Endothelial cell of hepatic sinusoid (primary cell): ENCODE data around the gene TSPAN9.

Experiments used
- in situ Hi-C: cut with HindIII; loops from 2 replicates; pipeline ENCODE4 v1.10.0; 2017; ENCODE audit warnings: low sequenced_read_pairs

TSPAN9 gene

GRCh38 chr12:3119756-3120601 lies 42.8 kb downstream of the TSPAN9 start:
- in situ Hi-C loops: no loop called here

- in situ Hi-C loops: no loop called here
Measured at GRCh38 chr12:3120701-3121100, 43.5 kb downstream of the TSPAN9 start.

- in situ Hi-C loops: no loop called here
Measured at GRCh38 chr12:3122841-3123678, 45.9 kb downstream of the TSPAN9 start.

DNA sequence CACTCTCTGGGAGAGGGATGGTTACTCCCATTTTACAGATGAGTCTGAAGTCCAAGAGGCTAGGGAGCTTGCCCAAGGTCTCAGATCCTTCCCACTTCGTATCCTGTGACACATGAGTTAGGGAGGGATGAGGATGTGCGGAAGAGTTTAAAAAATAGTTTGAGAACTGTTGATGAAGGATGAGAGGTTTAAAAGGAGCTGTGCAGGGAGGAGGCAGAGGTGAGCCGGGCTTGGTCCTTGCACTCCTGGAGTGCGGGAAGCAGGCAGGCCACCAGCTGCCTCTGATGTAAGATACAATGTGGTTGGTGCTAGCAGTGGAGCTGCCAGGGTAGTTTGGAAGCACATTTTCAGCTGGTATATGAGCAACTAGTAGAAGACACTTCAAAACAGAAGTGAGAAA lies 46.5 kb downstream of the TSPAN9 start:
- in situ Hi-C loops: no loop called here

- in situ Hi-C loops: no loop called here
Measured at GRCh38 chr12:3124917-3125316, 47.7 kb downstream of the TSPAN9 start.

DNA sequence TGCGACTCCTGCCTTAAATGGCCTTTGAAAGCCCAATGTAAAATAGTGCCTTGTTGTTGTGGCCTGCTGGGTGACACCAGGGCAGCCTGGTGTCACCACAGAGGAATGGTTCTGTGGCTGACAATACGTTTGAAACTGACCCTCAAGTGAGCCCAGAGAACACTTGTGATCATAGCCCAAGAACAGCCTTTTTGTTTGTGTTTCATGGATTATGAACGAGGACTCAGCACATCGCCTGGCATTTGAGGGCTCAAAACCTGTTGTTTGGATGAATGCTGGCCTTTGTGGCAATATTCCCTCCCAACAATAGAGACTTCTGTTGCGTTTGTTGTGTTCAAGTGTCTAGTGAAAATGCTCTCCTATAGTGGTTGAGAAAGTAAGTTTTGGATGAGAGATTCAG lies 48.5 kb downstream of the TSPAN9 start:
- in situ Hi-C loops: no loop called here

GRCh38 chr12:3127832-3128231 lies 50.7 kb downstream of the TSPAN9 start:
- in situ Hi-C loops: no loop called here

DNA sequence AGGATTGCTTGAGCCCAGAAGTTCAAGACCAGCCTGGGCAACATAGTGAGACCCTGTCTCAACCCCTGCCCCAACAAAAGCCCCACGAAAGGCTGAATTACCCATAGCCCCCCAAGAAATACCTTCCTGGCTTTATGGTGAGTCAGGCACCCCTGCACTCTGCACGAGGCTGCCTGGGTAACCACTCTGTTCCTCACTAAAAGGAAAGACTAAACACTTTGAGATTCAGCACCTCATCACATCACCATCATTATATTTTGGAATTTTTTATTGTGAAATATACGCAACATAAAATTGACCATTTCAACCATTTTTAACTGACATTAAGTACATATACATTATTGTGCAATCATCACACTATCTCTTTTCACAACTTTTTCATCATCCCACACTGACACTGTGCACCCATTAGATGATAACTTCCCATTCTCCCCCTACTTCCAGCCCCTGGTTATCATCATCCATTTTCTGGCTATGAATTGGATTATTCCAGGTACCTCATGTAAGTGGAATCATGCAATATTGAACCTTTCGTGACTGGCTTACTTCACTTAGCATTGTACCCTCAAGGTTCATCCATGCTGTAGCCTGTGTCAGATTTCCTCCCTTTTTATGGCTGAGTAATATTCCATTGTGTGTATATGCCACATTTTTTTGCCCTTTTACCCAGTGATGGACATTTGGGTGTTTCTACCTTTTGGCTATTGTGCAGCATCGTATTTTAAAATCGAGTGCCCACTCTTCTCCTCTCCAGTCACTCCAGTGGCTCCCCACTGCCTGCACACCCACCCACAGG lies 51.5 kb downstream of the TSPAN9 start:
- in situ Hi-C loops: no loop called here

- in situ Hi-C loops: loop anchor here (5.0 kb wide), 3 partner anchors 38 to 148 kb away; partner anchors contain the start of gene TSPAN9
Measured at GRCh38 chr12:3129301-3130056, 52.3 kb downstream of the TSPAN9 start.

- in situ Hi-C loops: loop anchor here (5.0 kb wide), 3 partner anchors 37 to 147 kb away; partner anchors contain the start of gene TSPAN9
Measured at GRCh38 chr12:3130057-3130830, 53.1 kb downstream of the TSPAN9 start.

GRCh38 chr12:3131129-3131528 lies 54.0 kb downstream of the TSPAN9 start:
- in situ Hi-C loops: loop anchor here (5.0 kb wide), 3 partner anchors 36 to 146 kb away; partner anchors contain the start of gene TSPAN9

DNA sequence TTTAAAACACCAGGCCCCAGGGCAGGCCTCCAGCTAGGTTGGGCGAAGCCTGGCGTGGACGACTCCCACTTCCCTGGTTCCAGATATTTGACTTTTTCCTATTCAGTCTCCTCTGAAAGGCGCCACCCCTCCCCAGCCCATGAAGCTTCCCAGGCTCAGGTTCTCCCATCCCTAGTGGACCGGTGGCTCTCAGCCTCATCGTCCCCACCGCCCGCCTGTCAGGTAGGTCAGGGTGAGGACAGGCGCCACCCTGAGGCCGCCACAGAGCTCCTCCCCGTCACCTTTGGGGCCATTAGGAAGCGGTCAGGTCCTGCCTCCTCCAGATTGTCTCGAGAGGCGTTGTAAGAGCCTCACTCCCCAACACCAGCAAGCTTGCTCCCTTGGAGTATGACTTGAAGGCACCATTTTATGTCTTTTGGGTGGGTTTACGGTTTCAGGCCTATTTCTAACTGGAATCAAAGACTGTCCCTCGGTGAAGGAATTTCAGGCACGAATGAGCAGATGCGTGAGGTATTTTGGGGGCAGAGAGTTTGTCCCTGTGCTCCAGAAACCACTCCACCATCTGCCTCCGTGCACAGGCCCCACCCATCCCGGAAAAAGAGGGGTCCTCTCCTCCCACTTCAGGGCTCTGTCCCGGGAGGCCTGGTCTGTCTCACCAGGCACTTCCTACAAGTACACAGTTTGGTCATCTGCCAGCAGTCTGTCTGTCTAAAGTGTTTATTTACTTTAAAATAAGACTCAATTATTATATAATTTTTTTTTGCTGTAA lies 55.6 kb downstream of the TSPAN9 start:
- in situ Hi-C loops: loop anchor here (5.0 kb wide), 3 partner anchors 34 to 144 kb away; partner anchors contain the start of gene TSPAN9

DNA sequence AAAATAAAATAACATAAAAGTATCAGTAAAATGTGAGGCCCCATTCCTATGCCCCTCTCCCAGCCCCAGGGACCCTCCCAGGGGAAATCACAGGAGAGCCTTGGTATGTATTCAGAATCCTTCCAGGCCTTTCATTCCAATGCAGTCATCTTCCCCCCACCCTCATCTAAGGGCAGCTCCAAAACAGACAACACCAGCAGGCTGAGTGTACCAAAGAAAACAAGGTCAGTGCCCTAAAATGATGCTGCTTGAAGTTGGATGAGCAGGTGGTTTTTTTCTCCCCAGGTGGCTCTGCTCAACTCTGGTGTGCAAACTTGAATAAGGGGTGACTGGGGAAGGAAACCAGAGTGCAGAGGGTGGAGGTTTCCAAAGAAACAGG lies 56.2 kb downstream of the TSPAN9 start:
- in situ Hi-C loops: loop anchor here (5.0 kb wide), 3 partner anchors 34 to 144 kb away; partner anchors contain the start of gene TSPAN9

- in situ Hi-C loops: loop anchor here (5.0 kb wide), 3 partner anchors 33 to 143 kb away; partner anchors contain the start of gene TSPAN9
Measured at GRCh38 chr12:3134126-3134525, 56.9 kb downstream of the TSPAN9 start.

DNA sequence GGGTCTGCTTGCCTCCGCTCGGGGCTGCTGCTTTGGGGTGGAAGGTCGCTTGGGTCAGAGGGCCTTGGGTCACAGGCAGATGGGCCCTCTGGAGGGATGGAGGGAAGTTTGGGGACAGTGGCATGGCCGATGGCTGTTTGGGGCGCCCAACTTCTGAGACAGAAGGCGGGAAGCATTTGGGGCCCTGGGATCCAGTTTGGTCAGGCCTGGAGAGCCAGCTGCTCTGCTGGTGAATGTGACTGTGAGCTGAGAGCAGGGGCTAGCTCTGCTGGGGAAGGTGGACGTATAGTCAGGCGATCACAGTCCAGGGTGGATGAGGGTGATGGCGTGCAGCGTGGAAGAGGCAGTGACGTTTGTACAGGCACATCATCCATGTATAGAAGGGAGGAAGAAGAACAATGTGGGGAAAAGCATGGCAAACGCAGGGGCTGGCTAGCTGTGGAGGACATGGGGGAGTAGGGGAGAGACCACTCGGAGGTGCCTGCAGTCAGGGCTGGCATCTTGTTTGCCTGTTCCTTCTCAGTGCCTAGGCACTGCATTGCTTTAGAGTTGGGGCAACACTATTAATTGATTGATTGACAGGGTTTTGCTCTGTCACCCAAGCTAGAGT lies 57.5 kb downstream of the TSPAN9 start:
- in situ Hi-C loops: loop anchor here (5.0 kb wide), 3 partner anchors 33 to 143 kb away; partner anchors contain the start of gene TSPAN9

- in situ Hi-C loops: no loop called here
Measured at GRCh38 chr12:3135522-3136461, 58.6 kb downstream of the TSPAN9 start.
